Hepatocyte (in vitro differentiated cells): ENCODE results near the gene ZNF785.

Experiments
- CTCF ChIP-seq: fragments of 200-600 bp; sonication (generic); IDR thresholded peaks from 2 replicates; pipeline ENCODE4 v1.5.1; 2016; ENCODE audit warnings: antibody characterized with exemption, mild to moderate bottlenecking; ENCODE audit not compliant: poor library complexity
- EZH2phosphoT487 ChIP-seq: fragments of 200-600 bp; sonication (generic); IDR thresholded peaks from one replicate; pipeline ENCODE4 v1.6.1; 2018; ENCODE audit warnings: antibody characterized with exemption, mild to moderate bottlenecking, low read depth, moderate library complexity; ENCODE audit not compliant: unreplicated experiment, severe bottlenecking

- no peak for TF ChIP-seq CTCF
- no peak for TF ChIP-seq EZH2phosphoT487
These were observed 32.5 kb downstream of the ZNF785 start for GRCh38 chr16:30552956-30553355.
